Panc1 (cell line): Measurements from ENCODE around the gene TMEM238L. TPM values are rescaled to one million over a fixed set of nuclear protein-coding genes. Genes with fewer than 3 reads are reported as not detected.

Source experiments
- ATAC-seq: fragments of 200-7000 bp; cut with Tn5 transposase; 2 replicates; pipeline ENCODE4 v1.9.1; 2020; ENCODE audit warnings: mild to moderate bottlenecking, moderate library complexity
- BruUV-seq: library from RNA; stranded (reverse); fragments of 400-500 nt; replicated peaks from 2 replicates; lab custom pipeline; 2021; lab: Mats Ljungman, UMichigan
- CTCF ChIA-PET: fragments of 300-600 bp; sonication (Branson Sonifier 250); formaldehyde crosslinking; loops from one replicate; lab custom pipeline; 2022; ENCODE audit warnings: antibody characterized with exemption; lab: Charles Lee
- POLR2A ChIA-PET: fragments of 300-600 bp; sonication (Branson Sonifier 250); formaldehyde crosslinking; loops from one replicate; lab custom pipeline; 2022; ENCODE audit warnings: antibody characterized with exemption; lab: Charles Lee
- DNase-seq: peaks from one replicate; pipeline ENCODE4 v3.0.0-alpha.2; 2010; ENCODE audit warnings: low read depth, low spot score
- H3K27ac ChIP-seq: 2 replicates; pipeline ENCODE4 v1.5.1; 2011; ENCODE audit warnings: mild to moderate bottlenecking, low read length, inconsistent platforms
- H3K27me3 ChIP-seq: fragments of 200-500 bp; sonication (Bioruptor generic); 2 replicates; pipeline ENCODE4 v1.6.0; 2014; ENCODE audit warnings: low read length, inconsistent platforms; ENCODE audit not compliant: control insufficient read depth, insufficient read depth
- H3K36me3 ChIP-seq: fragments of 200-500 bp; sonication (Bioruptor generic); 2 replicates; pipeline ENCODE4 v1.5.1; 2014; ENCODE audit warnings: inconsistent platforms, mild to moderate bottlenecking, low read length, moderate library complexity; ENCODE audit not compliant: control insufficient read depth, insufficient read depth
- H3K4me1 ChIP-seq: 2 replicates; pipeline ENCODE4 v1.5.1; 2011; ENCODE audit warnings: inconsistent platforms, mild to moderate bottlenecking, low read length, moderate library complexity; ENCODE audit not compliant: control insufficient read depth, insufficient read depth
- H3K4me3 ChIP-seq, 2 experiments: 2 replicates each; pipeline ENCODE4 v1.5.1; 2011 to 2012; ENCODE audit warnings: low read depth in 2 of 2, low read length in 2 of 2, mild to moderate bottlenecking in 2 of 2, inconsistent platforms in 1 of 2, moderate library complexity in 1 of 2
- H3K9me3 ChIP-seq: fragments of 200-500 bp; sonication (Bioruptor generic); 2 replicates; pipeline ENCODE4 v1.5.1; 2014; ENCODE audit warnings: low read depth, mild to moderate bottlenecking, inconsistent platforms, low read length, moderate library complexity; ENCODE audit not compliant: control insufficient read depth, insufficient read depth
- POLR2AphosphoS5 ChIP-seq: IDR thresholded peaks from 2 replicates; pipeline ENCODE4 v1.6.1; 2012; ENCODE audit warnings: mild to moderate bottlenecking, low read depth, low read length, moderate library complexity
- SIN3A ChIP-seq: IDR thresholded peaks from 2 replicates; pipeline ENCODE4 v1.6.1; 2012; ENCODE audit warnings: low read depth, mild to moderate bottlenecking, low read length, moderate library complexity, borderline replicate concordance; ENCODE audit not compliant: insufficient read depth
- TCF7L2 ChIP-seq: IDR thresholded peaks from 2 replicates; pipeline ENCODE4 v1.6.1; 2011; ENCODE audit warnings: mild to moderate bottlenecking, low read depth, low read length, inconsistent platforms
- in situ Hi-C: cut with HindIII; loops from 2 replicates; pipeline ENCODE4 v1.10.0; 2016; ENCODE audit warnings: low sequenced_read_pairs, low pct_unique_long_range_greater_than_20kb
- intact Hi-C: fragments of 100-400 bp; cut with micrococcal nuclease; formaldehyde crosslinking; loops from one replicate; pipeline ENCODE4 v1.10.0; 2022; ENCODE audit not compliant: unreplicated experiment
- total RNA-seq: library from RNA; stranded (reverse); gene quantifications from one replicate; pipeline ENCODE4 v1.2.1, GENCODE V29; 2021; ENCODE audit not compliant: unreplicated experiment
- TF ChIP-seq, protein P1 (sequence below), 2 experiments: IDR thresholded peaks; 2 replicates each; pipeline ENCODE4 v1.6.1; 2011 to 2012; ENCODE audit warnings: low read depth in 2 of 2, control low read depth in 1 of 2, low read length in 1 of 2, mild to moderate bottlenecking in 1 of 2, moderate library complexity in 1 of 2; ENCODE audit not compliant: insufficient read depth in 1 of 2
- TF ChIP-seq, protein P2 (sequence below): fragments of 450-650 bp; IDR thresholded peaks from 2 replicates; pipeline ENCODE4 v1.5.1; 2017; ENCODE audit warnings: mild to moderate bottlenecking

TMEM238L gene
- total RNA-seq, 1 experiment from 2014 or later, result not detected

DNA sequence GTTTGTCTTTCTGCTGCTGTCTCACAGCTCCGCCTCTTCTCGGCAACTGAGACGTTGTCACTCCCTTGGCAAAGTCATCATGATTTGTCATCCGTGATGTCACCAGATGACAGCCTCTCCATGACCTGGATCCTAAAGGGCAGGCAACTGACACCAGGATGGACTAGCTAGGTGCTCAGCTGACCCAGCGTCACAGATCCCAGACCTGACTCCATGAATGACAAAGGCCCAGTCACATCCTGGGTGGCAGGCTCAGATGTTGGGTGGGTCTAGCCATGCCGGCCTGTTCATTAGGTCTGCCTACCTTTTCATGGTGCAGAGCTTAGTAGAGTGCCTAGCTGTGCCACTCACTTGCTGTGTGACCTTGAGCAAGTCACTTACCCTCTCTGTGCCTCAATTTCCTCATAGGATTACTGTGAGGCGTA, 3.8 kb upstream of the TMEM238L start:
- ATAC-seq (no peak), DNase-seq (no peak)
- intact Hi-C loops, result no loop called here
- H3K27me3 ChIP-seq, result no peaks in the 10 kb centered on the region
- POLR2A ChIA-PET, result no interaction called here
- BruUV-seq, result no TSS peak
- TF ChIP-seq, protein P1, sequence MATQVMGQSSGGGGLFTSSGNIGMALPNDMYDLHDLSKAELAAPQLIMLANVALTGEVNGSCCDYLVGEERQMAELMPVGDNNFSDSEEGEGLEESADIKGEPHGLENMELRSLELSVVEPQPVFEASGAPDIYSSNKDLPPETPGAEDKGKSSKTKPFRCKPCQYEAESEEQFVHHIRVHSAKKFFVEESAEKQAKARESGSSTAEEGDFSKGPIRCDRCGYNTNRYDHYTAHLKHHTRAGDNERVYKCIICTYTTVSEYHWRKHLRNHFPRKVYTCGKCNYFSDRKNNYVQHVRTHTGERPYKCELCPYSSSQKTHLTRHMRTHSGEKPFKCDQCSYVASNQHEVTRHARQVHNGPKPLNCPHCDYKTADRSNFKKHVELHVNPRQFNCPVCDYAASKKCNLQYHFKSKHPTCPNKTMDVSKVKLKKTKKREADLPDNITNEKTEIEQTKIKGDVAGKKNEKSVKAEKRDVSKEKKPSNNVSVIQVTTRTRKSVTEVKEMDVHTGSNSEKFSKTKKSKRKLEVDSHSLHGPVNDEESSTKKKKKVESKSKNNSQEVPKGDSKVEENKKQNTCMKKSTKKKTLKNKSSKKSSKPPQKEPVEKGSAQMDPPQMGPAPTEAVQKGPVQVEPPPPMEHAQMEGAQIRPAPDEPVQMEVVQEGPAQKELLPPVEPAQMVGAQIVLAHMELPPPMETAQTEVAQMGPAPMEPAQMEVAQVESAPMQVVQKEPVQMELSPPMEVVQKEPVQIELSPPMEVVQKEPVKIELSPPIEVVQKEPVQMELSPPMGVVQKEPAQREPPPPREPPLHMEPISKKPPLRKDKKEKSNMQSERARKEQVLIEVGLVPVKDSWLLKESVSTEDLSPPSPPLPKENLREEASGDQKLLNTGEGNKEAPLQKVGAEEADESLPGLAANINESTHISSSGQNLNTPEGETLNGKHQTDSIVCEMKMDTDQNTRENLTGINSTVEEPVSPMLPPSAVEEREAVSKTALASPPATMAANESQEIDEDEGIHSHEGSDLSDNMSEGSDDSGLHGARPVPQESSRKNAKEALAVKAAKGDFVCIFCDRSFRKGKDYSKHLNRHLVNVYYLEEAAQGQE (IDR thresholded peaks at IDR 0.05; ENCODE audit: insufficient read depth in 1 of 2, low read depth in 2 of 2, low read length in 1 of 2), result no peak
- TF ChIP-seq POLR2AphosphoS5 (no peak), SIN3A (no peak), TCF7L2 (no peak)
- TF ChIP-seq, protein P2, sequence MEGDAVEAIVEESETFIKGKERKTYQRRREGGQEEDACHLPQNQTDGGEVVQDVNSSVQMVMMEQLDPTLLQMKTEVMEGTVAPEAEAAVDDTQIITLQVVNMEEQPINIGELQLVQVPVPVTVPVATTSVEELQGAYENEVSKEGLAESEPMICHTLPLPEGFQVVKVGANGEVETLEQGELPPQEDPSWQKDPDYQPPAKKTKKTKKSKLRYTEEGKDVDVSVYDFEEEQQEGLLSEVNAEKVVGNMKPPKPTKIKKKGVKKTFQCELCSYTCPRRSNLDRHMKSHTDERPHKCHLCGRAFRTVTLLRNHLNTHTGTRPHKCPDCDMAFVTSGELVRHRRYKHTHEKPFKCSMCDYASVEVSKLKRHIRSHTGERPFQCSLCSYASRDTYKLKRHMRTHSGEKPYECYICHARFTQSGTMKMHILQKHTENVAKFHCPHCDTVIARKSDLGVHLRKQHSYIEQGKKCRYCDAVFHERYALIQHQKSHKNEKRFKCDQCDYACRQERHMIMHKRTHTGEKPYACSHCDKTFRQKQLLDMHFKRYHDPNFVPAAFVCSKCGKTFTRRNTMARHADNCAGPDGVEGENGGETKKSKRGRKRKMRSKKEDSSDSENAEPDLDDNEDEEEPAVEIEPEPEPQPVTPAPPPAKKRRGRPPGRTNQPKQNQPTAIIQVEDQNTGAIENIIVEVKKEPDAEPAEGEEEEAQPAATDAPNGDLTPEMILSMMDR, result no peak
- H3K4me1 ChIP-seq, result no peaks in the 10 kb centered on the region
- H3K36me3 ChIP-seq, result no peaks in the 10 kb centered on the region
- H3K4me3 ChIP-seq, result no peak overlapping the region
- CTCF ChIA-PET, result no interaction called here
- no peaks in the 10 kb centered on the region for H3K9me3 ChIP-seq
- in situ Hi-C loops, result no loop called here
- H3K27ac ChIP-seq, result no peak overlapping the region

DNA sequence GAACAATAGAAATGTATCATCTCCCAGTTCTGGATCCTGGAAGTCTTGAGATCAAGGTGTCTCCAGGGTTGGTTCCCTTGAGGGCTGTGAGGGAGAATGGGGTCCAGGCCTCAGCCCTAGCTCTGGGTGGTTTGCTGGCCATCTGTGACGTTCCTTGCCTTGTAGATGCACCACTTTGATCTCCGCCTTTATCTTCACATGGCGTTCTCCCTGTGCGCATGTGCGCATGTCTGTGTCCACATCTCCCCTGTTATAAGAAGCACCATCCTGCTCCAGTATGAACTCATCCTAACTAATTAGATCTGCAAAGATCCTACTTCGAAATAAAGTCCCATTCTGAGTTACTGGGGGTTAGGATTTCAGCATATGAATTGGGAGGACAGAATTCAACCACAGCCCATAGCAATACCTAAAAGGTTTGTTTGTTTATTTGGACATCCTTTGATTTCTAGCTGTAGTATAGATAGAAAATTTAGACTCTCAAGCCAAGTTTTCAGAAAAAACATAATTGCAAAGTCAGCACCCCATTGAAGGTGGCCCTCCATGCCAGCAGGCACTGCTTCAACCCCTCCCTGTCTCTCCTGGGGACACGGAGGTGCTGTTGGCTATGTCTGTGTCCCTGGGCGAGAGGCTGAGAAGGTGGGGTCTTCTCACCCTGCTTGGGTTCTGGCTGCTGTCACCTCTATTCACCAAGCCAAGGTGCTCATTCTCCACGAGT, 2.8 kb upstream of the TMEM238L start:
- Histone ChIP-seq H3K4me1 (no peaks in the 10 kb centered on the region), H3K27ac (no peak overlapping the region), H3K4me3 (no peak overlapping the region), H3K36me3 (no peaks in the 10 kb centered on the region), H3K27me3 (no peaks in the 10 kb centered on the region), H3K9me3 (no peaks in the 10 kb centered on the region)
- intact Hi-C loops, result no loop called here
- in situ Hi-C loops, result no loop called here
- DNase-seq (no peak), ATAC-seq (no peak)
- ChIA-PET POLR2A (no interaction called here), CTCF (no interaction called here)
- no TSS peak for BruUV-seq
- TF ChIP-seq SIN3A (no peak), POLR2AphosphoS5 (no peak), TCF7L2 (no peak)
- TF ChIP-seq, protein P2, result no peak
- TF ChIP-seq, protein P1 (IDR thresholded peaks at IDR 0.05; ENCODE audit: insufficient read depth in 1 of 2, low read depth in 2 of 2, low read length in 1 of 2), result no peak
